Measurements from ENCODE around the gene JAK1. TPM values are rescaled to one million over a fixed set of nuclear protein-coding genes. Genes with fewer than 3 reads are reported as not detected.

The JAK1 gene
- total and polyA plus RNA-seq, 2 of the 8 experiments (the other 6 are each of a cell fraction or from before 2014, with no cell fraction given), result 7.8 to 24.5 TPM

- no peak overlapping the region for H2AK5ac ChIP-seq (ENCODE audit: low read depth, low read length)
- no peak overlapping the region for H2BK5ac ChIP-seq (ENCODE audit: low read depth, low read length)
- peaks cover 0 to 3% (median 1%) of the 10 kb centered on the region in 4 experiments; a peak in 2 of 7 replicates for H3K4me1 ChIP-seq (replicated peaks in 1 of 4; ENCODE audit: control insufficient read depth in 3 of 4, insufficient read depth in 4 of 4, low read length in 3 of 4)
- 90% methylated on average over 2 of the region's 2 CpGs; no CpG with 5 or more reads in 1 of the 2 experiments for WGBS, 2 experiments (ENCODE audit: extremely low coverage in 1 of 2, insufficient coverage in 1 of 2, insufficient read length in 1 of 2, insufficient replicate concordance in 2 of 2, low coverage in 1 of 2, low lambda C conversion rate in 2 of 2, missing lambda C conversion rate in 1 of 2)
- H3K4ac ChIP-seq (replicated peaks; ENCODE audit: insufficient read length, low read depth, low read length), result no peak overlapping the region
- no peaks in the 10 kb centered on the region; a peak in 1 of 8 replicates for H3K36me3 ChIP-seq (ENCODE audit: control insufficient read depth in 2 of 4, insufficient read depth in 4 of 4, low read length in 3 of 4)
- H3K9me3 ChIP-seq (ENCODE audit: insufficient read depth in 2 of 2, low read depth in 1 of 2, low read length in 1 of 2), result no peaks in the 10 kb centered on the region
- POLR2A ChIA-PET (ENCODE audit: partially characterized antibody), result interaction anchor here (0.6 to 1.7 kb wide), 3 partner anchors 89 to 197 kb away, joined by 3 read pairs; partner anchors contain the start of gene JAK1
- H4K20me1 ChIP-seq (replicated peaks in 1 of 2; ENCODE audit: control insufficient read depth in 1 of 2, insufficient read depth in 2 of 2, low read length in 2 of 2), result no peaks in the 10 kb centered on the region
- H3K4me2 ChIP-seq (ENCODE audit: insufficient read depth in 1 of 2, low read depth in 2 of 2, low read length in 2 of 2), result no peak overlapping the region
- H3K27me3 ChIP-seq (replicated peaks in 1 of 4; ENCODE audit: control insufficient read depth in 3 of 4, extremely low read depth in 1 of 4, insufficient read depth in 3 of 4, low read length in 3 of 4), result no peaks in the 10 kb centered on the region
- no peak overlapping the region for H2BK20ac ChIP-seq (ENCODE audit: low read length)
- no peak overlapping the region for H3K4me3 ChIP-seq (ENCODE audit: extremely low read depth in 1 of 4, insufficient read depth in 2 of 4, low read depth in 3 of 4, low read length in 4 of 4)
- H2BK120ac ChIP-seq (replicated peaks; ENCODE audit: low read depth, low read length), result no peak overlapping the region
- TF ChIP-seq CTBP2 (IDR thresholded peaks at IDR 0.05; ENCODE audit: borderline replicate concordance, insufficient read depth, insufficient read length, low read length) (no peak), ZNF274 (IDR thresholded peaks at IDR 0.05; ENCODE audit: borderline replicate concordance, extremely low read depth, low read length) (no peak), CREB1 (IDR thresholded peaks at IDR 0.05) (no peak), CEBPB (IDR thresholded peaks at IDR 0.05; ENCODE audit: low read depth, low read length) (no peak), YY1 (IDR thresholded peaks at IDR 0.05; ENCODE audit: low read depth, low read length) (no peak)
- H4K8ac ChIP-seq (ENCODE audit: extremely low read depth, insufficient read depth, low read length), result no peak overlapping the region
- no peaks in the 10 kb centered on the region for H3K23me2 ChIP-seq (ENCODE audit: low read depth, low read length)
- H3K79me1 ChIP-seq (ENCODE audit: low read depth, low read length), result no peaks in the 10 kb centered on the region
- no peak overlapping the region for H3K9ac ChIP-seq (replicated peaks in 1 of 4; ENCODE audit: extremely low read depth in 1 of 4, low read depth in 3 of 4, low read length in 3 of 4)
- no peaks in the 10 kb centered on the region for H3K79me2 ChIP-seq (ENCODE audit: control insufficient read depth in 1 of 2, insufficient read depth in 2 of 2, low read length in 2 of 2)
- H3K56ac ChIP-seq (replicated peaks; ENCODE audit: insufficient read length, low read depth, low read length), result no peak overlapping the region
- no peak overlapping the region for H3K23ac ChIP-seq (ENCODE audit: insufficient read length)
- no peak overlapping the region for H3K27ac ChIP-seq (ENCODE audit: low read depth, low read length)
- no peak overlapping the region for H4K91ac ChIP-seq (replicated peaks; ENCODE audit: insufficient read length, low read length)
- no peak overlapping the region for H2BK12ac ChIP-seq (ENCODE audit: low read depth, low read length)
- FAIRE-seq, result no peak
- no peak overlapping the region for H2BK15ac ChIP-seq (ENCODE audit: low read length)
- no peak overlapping the region for H2AFZ ChIP-seq (ENCODE audit: low read length)
- H4K5ac ChIP-seq (ENCODE audit: insufficient read length, low read depth, low read length), result no peak overlapping the region
- no peak for DNase-seq (ENCODE audit: low read depth in 1 of 2, low spot score in 2 of 2)
- H3K18ac ChIP-seq (ENCODE audit: extremely low read depth, low read length), result no peak overlapping the region
- CTCF ChIA-PET (ENCODE audit: partially characterized antibody), result interaction anchor here (0.7 to 1.4 kb wide), 3 partner anchors 15 to 551 kb away, joined by 3 to 4 read pairs (median 4); no protein-coding TSS in a partner anchor
- H3K14ac ChIP-seq (ENCODE audit: insufficient read length), result no peak overlapping the region
These were observed 89.2 kb downstream of the JAK1 start for GRCh38 chr1:64877151-64877550.

All from H1 (cell line).